Measurements from ENCODE around the gene LCLAT1. TPM values are rescaled to one million over a fixed set of nuclear protein-coding genes. Genes with fewer than 3 reads are reported as not detected.

LCLAT1 gene
- polyA plus RNA-seq, 1 of the 3 experiments (the other 2 are of a cell fraction) = 6.9 TPM

DNA sequence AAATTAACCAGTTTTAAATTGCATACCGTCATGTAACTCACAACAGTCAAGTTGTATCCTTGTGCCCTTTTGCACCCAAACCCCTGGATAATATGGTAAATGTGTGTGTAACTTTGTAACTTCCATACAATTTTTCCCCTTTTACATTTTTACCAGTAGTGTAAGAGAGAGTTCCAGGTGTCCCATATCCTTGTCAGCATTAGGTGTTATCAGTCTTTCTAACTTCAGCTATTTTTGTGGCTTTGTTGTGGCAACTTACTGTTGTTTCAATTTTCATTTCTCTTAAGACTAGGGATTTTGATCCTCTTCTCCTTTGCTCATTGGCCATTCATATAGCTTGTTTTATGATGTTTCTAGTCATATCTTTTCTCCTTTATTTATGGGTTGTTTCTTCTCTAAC is 94.6 kb downstream of the LCLAT1 start:
- DNase-seq = no peak
- ChIA-PET POLR2A (no interaction called here), CTCF (no interaction called here)
- Histone ChIP-seq H3K4me3 (ENCODE audit: low read depth in 2 of 2, low read length in 1 of 2) (no peak overlapping the region), H3K27me3 (ENCODE audit: insufficient read depth) (no peaks in the 10 kb centered on the region), H3K9ac (no peak overlapping the region), H2AFZ (ENCODE audit: low read depth) (no peak overlapping the region), H3K36me3 (replicated peaks in 1 of 2; ENCODE audit: control insufficient read depth in 1 of 2, insufficient read depth in 2 of 2, low read length in 1 of 2) (peaks cover 0 to 20% of the 10 kb centered on the region in 2 experiments), H4K20me1 (ENCODE audit: insufficient read depth) (no peaks in the 10 kb centered on the region), H3K4me2 (no peak overlapping the region), H3K9me2 (no peaks in the 10 kb centered on the region), H3K27ac (ENCODE audit: low read depth in 2 of 2, low read length in 1 of 2) (no peak overlapping the region), H3F3A (replicated peaks; ENCODE audit: insufficient read depth) (no peaks in the 10 kb centered on the region), H3K4me1 (ENCODE audit: control insufficient read depth in 1 of 2, insufficient read depth in 2 of 2, low read depth in 1 of 2, low read length in 1 of 2) (no peaks in the 10 kb centered on the region; a peak in 1 of 4 replicates), H3K79me2 (ENCODE audit: insufficient read depth) (no peaks in the 10 kb centered on the region), H3K9me3 (no peaks in the 10 kb centered on the region; the same call in 1 of the 2 replicates)
- TF ChIP-seq FOSL2 (IDR thresholded peaks at IDR 0.05; ENCODE audit: borderline replicate concordance, low read depth) (no peak), GATA2 (CRISPR knock-in tag; IDR thresholded peaks at IDR 0.05) (no peak), POLR2AphosphoS5 (IDR thresholded peaks at IDR 0.05; ENCODE audit: low read depth, low read length) (no peak), GABPA (IDR thresholded peaks at IDR 0.05; ENCODE audit: low read depth) (no peak), YY1 (IDR thresholded peaks at IDR 0.05; ENCODE audit: low read depth) (no peak)
- TF ChIP-seq, protein P1, sequence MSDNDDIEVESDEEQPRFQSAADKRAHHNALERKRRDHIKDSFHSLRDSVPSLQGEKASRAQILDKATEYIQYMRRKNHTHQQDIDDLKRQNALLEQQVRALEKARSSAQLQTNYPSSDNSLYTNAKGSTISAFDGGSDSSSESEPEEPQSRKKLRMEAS (IDR thresholded peaks at IDR 0.05; ENCODE audit: low read depth) = no peak
- TF ChIP-seq, protein P2, sequence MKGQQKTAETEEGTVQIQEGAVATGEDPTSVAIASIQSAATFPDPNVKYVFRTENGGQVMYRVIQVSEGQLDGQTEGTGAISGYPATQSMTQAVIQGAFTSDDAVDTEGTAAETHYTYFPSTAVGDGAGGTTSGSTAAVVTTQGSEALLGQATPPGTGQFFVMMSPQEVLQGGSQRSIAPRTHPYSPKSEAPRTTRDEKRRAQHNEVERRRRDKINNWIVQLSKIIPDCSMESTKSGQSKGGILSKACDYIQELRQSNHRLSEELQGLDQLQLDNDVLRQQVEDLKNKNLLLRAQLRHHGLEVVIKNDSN (IDR thresholded peaks at IDR 0.05; ENCODE audit: borderline replicate concordance, low read depth) = no peak
- TF ChIP-seq, protein P3, sequence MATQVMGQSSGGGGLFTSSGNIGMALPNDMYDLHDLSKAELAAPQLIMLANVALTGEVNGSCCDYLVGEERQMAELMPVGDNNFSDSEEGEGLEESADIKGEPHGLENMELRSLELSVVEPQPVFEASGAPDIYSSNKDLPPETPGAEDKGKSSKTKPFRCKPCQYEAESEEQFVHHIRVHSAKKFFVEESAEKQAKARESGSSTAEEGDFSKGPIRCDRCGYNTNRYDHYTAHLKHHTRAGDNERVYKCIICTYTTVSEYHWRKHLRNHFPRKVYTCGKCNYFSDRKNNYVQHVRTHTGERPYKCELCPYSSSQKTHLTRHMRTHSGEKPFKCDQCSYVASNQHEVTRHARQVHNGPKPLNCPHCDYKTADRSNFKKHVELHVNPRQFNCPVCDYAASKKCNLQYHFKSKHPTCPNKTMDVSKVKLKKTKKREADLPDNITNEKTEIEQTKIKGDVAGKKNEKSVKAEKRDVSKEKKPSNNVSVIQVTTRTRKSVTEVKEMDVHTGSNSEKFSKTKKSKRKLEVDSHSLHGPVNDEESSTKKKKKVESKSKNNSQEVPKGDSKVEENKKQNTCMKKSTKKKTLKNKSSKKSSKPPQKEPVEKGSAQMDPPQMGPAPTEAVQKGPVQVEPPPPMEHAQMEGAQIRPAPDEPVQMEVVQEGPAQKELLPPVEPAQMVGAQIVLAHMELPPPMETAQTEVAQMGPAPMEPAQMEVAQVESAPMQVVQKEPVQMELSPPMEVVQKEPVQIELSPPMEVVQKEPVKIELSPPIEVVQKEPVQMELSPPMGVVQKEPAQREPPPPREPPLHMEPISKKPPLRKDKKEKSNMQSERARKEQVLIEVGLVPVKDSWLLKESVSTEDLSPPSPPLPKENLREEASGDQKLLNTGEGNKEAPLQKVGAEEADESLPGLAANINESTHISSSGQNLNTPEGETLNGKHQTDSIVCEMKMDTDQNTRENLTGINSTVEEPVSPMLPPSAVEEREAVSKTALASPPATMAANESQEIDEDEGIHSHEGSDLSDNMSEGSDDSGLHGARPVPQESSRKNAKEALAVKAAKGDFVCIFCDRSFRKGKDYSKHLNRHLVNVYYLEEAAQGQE (IDR thresholded peaks at IDR 0.05; ENCODE audit: low read depth, low read length) = no peak
- TF ChIP-seq, protein P4, sequence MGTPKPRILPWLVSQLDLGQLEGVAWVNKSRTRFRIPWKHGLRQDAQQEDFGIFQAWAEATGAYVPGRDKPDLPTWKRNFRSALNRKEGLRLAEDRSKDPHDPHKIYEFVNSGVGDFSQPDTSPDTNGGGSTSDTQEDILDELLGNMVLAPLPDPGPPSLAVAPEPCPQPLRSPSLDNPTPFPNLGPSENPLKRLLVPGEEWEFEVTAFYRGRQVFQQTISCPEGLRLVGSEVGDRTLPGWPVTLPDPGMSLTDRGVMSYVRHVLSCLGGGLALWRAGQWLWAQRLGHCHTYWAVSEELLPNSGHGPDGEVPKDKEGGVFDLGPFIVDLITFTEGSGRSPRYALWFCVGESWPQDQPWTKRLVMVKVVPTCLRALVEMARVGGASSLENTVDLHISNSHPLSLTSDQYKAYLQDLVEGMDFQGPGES (IDR thresholded peaks at IDR 0.05; ENCODE audit: low read depth, low read length) = no peak
- 98% methylated on average over 1 of the region's 1 CpG for WGBS (ENCODE audit: low lambda C conversion rate)

DNA sequence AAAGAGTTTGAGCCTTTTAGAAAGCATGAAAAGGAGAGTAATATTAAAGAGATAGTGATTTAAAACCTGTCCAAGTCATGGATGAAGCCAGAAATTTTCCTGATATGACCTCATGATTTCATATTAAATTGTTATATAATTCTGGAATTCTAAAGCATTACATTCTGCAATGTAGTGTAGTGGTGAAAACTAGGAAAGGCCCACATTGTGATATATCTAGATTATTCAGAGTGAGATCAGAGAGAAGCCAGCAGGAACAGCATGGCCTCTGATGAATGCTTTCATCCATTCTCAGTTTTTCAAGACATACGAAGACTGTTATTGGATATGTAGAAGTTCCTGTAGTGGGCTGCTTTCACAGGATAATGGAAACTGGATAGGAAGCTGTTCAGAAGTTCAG is 98.8 kb downstream of the LCLAT1 start:
- Histone ChIP-seq H2AFZ (ENCODE audit: low read depth) (no peak overlapping the region), H3K4me3 (ENCODE audit: low read depth in 2 of 2, low read length in 1 of 2) (no peak overlapping the region), H3K36me3 (replicated peaks in 1 of 2; ENCODE audit: control insufficient read depth in 1 of 2, insufficient read depth in 2 of 2, low read length in 1 of 2) (peaks cover 0 to 15% of the 10 kb centered on the region in 2 experiments), H3F3A (replicated peaks; ENCODE audit: insufficient read depth) (no peaks in the 10 kb centered on the region), H3K4me2 (no peak overlapping the region), H3K79me2 (ENCODE audit: insufficient read depth) (no peaks in the 10 kb centered on the region), H3K9ac (no peak overlapping the region), H3K9me2 (no peaks in the 10 kb centered on the region), H3K4me1 (ENCODE audit: control insufficient read depth in 1 of 2, insufficient read depth in 2 of 2, low read depth in 1 of 2, low read length in 1 of 2) (no peaks in the 10 kb centered on the region; a peak in 1 of 4 replicates), H3K27ac (ENCODE audit: low read depth in 2 of 2, low read length in 1 of 2) (no peak overlapping the region), H3K27me3 (ENCODE audit: insufficient read depth) (no peaks in the 10 kb centered on the region), H4K20me1 (ENCODE audit: insufficient read depth) (no peaks in the 10 kb centered on the region), H3K9me3 (no peaks in the 10 kb centered on the region; the same call in 1 of the 2 replicates)
- POLR2A ChIA-PET = no interaction called here
- WGBS (ENCODE audit: low lambda C conversion rate) = 100% methylated on average over 1 of the region's 1 CpG
- DNase-seq = no peak
- CTCF ChIA-PET = no interaction called here
- no peak for TF ChIP-seq CHD2 (IDR thresholded peaks at IDR 0.05; ENCODE audit: low read length, partially characterized antibody)
- TF ChIP-seq, protein P4 (IDR thresholded peaks at IDR 0.05; ENCODE audit: low read depth, low read length) = no peak
- TF ChIP-seq MEF2A (IDR thresholded peaks at IDR 0.05; ENCODE audit: borderline replicate concordance, low read depth) = no peak
- no peak for TF ChIP-seq YY1 (IDR thresholded peaks at IDR 0.05; ENCODE audit: low read depth)
- no peak for TF ChIP-seq POLR2AphosphoS5 (IDR thresholded peaks at IDR 0.05; ENCODE audit: low read depth, low read length)
- TF ChIP-seq, protein P5, sequence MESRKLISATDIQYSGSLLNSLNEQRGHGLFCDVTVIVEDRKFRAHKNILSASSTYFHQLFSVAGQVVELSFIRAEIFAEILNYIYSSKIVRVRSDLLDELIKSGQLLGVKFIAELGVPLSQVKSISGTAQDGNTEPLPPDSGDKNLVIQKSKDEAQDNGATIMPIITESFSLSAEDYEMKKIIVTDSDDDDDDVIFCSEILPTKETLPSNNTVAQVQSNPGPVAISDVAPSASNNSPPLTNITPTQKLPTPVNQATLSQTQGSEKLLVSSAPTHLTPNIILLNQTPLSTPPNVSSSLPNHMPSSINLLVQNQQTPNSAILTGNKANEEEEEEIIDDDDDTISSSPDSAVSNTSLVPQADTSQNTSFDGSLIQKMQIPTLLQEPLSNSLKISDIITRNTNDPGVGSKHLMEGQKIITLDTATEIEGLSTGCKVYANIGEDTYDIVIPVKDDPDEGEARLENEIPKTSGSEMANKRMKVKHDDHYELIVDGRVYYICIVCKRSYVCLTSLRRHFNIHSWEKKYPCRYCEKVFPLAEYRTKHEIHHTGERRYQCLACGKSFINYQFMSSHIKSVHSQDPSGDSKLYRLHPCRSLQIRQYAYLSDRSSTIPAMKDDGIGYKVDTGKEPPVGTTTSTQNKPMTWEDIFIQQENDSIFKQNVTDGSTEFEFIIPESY (IDR thresholded peaks at IDR 0.05; ENCODE audit: borderline replicate concordance, low read depth) = no peak
- no peak for TF ChIP-seq GABPA (IDR thresholded peaks at IDR 0.05; ENCODE audit: low read depth)
- TF ChIP-seq RAD21 (IDR thresholded peaks at IDR 0.05; ENCODE audit: low read length) = no peak
- no peak for TF ChIP-seq FOSL2 (IDR thresholded peaks at IDR 0.05; ENCODE audit: borderline replicate concordance, low read depth)
- TF ChIP-seq TAF1 (IDR thresholded peaks at IDR 0.05; ENCODE audit: borderline replicate concordance, low read depth, low read length) = no peak
- TF ChIP-seq TCF12 (IDR thresholded peaks at IDR 0.05) = no peak
- TF ChIP-seq ELF1 (IDR thresholded peaks at IDR 0.05) = no peak
- TF ChIP-seq FOXJ3 (CRISPR knock-in tag; IDR thresholded peaks at IDR 0.05) = no peak
- no peak for TF ChIP-seq TEAD4 (IDR thresholded peaks at IDR 0.05; ENCODE audit: borderline replicate concordance, insufficient read depth)
